PC-9 (cell line): ENCODE data around the gene SERAC1.

Experiments
- CTCF ChIP-seq: fragments of 200-600 bp; sonication (generic); conservative IDR thresholded peaks from 2 replicates; pipeline ENCODE4 v1.6.1; 2017; ENCODE audit warnings: mixed run types, antibody characterized with exemption, mild to moderate bottlenecking, moderate library complexity
- EZH2 ChIP-seq: fragments of 200-600 bp; sonication (generic); IDR thresholded peaks from 2 replicates; pipeline ENCODE4 v1.8.0; 2017; ENCODE audit warnings: antibody characterized with exemption, low read depth

- no peak for TF ChIP-seq CTCF
- TF ChIP-seq EZH2 = no peak
These were observed 101.8 kb downstream of the SERAC1 start for GRCh38 chr6:158066136-158066781.
